ENCODE measurements around the gene DHX34. TPM values are rescaled to one million over a fixed set of nuclear protein-coding genes. Genes with fewer than 3 reads are reported as not detected.
"Not testable (repeated sequence)": the region's sequence is repeated elsewhere in the genome, so short reads cannot be mapped to it uniquely, and the experiment has no call there.

The DHX34 gene
- total and polyA plus RNA-seq, 2 donors (not counting 1 experiment from before 2014, with no cell fraction given) = 2.6 to 8.3 TPM

DNA sequence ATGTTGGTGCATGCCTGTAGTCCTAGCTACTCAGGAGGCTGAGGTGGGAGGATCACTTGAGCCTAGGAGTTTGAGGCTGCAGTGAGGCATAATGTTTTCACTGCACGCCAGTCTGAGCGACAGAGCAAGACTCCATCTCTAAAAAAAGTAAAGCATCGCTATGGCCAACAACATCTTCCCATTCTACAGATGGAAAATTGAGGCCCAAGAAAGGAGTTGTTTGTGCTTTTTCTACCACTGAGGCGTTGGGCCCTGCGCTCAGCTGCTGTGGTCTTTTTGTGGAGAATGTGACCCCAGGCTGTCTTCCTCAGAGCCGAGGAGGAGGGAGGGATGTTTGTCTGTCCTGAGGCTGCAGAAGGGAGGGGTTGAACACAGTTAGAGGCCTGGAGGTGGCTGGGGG is 17.6 kb upstream of the DHX34 start:
- no peaks in the 10 kb centered on the region for H3K79me2 ChIP-seq (ENCODE audit: control insufficient read depth, insufficient read depth, low read length)

GRCh38 chr19:47331931-47332547 is 17.1 kb upstream of the DHX34 start, which contains the start of gene C5AR2:
TSS of gene C5AR2 (plus strand) at chr19:47332175. CDS start at chr19:47340800, 8,625 bp downstream.
- H3K27ac ChIP-seq (ENCODE audit: insufficient read depth, low read length) = no peak within 1 kb of the TSS
- H2AFZ ChIP-seq (ENCODE audit: low read length) = no peak within 1 kb of the TSS
- TF ChIP-seq, protein P1, sequence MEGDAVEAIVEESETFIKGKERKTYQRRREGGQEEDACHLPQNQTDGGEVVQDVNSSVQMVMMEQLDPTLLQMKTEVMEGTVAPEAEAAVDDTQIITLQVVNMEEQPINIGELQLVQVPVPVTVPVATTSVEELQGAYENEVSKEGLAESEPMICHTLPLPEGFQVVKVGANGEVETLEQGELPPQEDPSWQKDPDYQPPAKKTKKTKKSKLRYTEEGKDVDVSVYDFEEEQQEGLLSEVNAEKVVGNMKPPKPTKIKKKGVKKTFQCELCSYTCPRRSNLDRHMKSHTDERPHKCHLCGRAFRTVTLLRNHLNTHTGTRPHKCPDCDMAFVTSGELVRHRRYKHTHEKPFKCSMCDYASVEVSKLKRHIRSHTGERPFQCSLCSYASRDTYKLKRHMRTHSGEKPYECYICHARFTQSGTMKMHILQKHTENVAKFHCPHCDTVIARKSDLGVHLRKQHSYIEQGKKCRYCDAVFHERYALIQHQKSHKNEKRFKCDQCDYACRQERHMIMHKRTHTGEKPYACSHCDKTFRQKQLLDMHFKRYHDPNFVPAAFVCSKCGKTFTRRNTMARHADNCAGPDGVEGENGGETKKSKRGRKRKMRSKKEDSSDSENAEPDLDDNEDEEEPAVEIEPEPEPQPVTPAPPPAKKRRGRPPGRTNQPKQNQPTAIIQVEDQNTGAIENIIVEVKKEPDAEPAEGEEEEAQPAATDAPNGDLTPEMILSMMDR (conservative IDR thresholded peaks at IDR 0.05 in 1 of 2, IDR thresholded peaks at IDR 0.05 in 1 of 2; ENCODE audit: low read depth in 1 of 2, low read length in 2 of 2) = no peak
- no peak for TF ChIP-seq EZH2 (IDR thresholded peaks at IDR 0.05; ENCODE audit: low read length, missing control alignments)
- H3K4me2 ChIP-seq (ENCODE audit: extremely low read depth, insufficient read depth, low read length) = no peak within 1 kb of the TSS
- H3K4me1 ChIP-seq (ENCODE audit: control insufficient read depth, extremely low read depth, insufficient read depth, low read length) = no peaks in the 10 kb centered on the region
- no peak within 1 kb of the TSS for H3K9ac ChIP-seq (ENCODE audit: insufficient read depth, low read length)
- DNase-seq (ENCODE audit: low read depth in 2 of 2) = no peak
- no peaks in the 10 kb centered on the region for H3K27me3 ChIP-seq (ENCODE audit: control insufficient read depth, insufficient read depth, low read length)
- no peaks in the 10 kb centered on the region for H3K79me2 ChIP-seq (ENCODE audit: control insufficient read depth, insufficient read depth, low read length)
- no peaks in the 10 kb centered on the region for H4K20me1 ChIP-seq (ENCODE audit: control insufficient read depth, extremely low read depth, insufficient read depth, low read length)
- no peak within 1 kb of the TSS for H3K4me3 ChIP-seq (replicated peaks in 1 of 4; ENCODE audit: control extremely low read depth in 1 of 4, insufficient read depth in 1 of 4, low read depth in 3 of 4, low read length in 4 of 4)
- H3K36me3 ChIP-seq (ENCODE audit: control insufficient read depth, insufficient read depth, low read length) = no peaks in the 10 kb centered on the region
- H3K9me3 ChIP-seq (ENCODE audit: control insufficient read depth, insufficient read depth, low read depth, low read length) = no peaks in the 10 kb centered on the region

More for the DNA sequence above, 17.6 kb upstream of the DHX34 start:
- Histone ChIP-seq H3K4me1 (ENCODE audit: control insufficient read depth, extremely low read depth, insufficient read depth, low read length) (no peaks in the 10 kb centered on the region), H3K36me3 (ENCODE audit: control insufficient read depth, insufficient read depth, low read length) (no peaks in the 10 kb centered on the region), H3K27me3 (ENCODE audit: control insufficient read depth, insufficient read depth, low read length) (no peaks in the 10 kb centered on the region), H3K27ac (ENCODE audit: insufficient read depth, low read length) (no peak overlapping the region), H3K4me3 (replicated peaks in 1 of 4; ENCODE audit: control extremely low read depth in 1 of 4, insufficient read depth in 1 of 4, low read depth in 3 of 4, low read length in 4 of 4) (no peak overlapping the region), H3K9ac (ENCODE audit: insufficient read depth, low read length) (no peak overlapping the region), H4K20me1 (ENCODE audit: control insufficient read depth, extremely low read depth, insufficient read depth, low read length) (no peaks in the 10 kb centered on the region), H2AFZ (ENCODE audit: low read length) (no peak overlapping the region), H3K4me2 (ENCODE audit: extremely low read depth, insufficient read depth, low read length) (no peak overlapping the region), H3K9me3 (ENCODE audit: control insufficient read depth, insufficient read depth, low read depth, low read length) (no peaks in the 10 kb centered on the region)
- no peak for DNase-seq (ENCODE audit: low read depth in 2 of 2)
- TF ChIP-seq, protein P1 (conservative IDR thresholded peaks at IDR 0.05 in 1 of 2, IDR thresholded peaks at IDR 0.05 in 1 of 2; ENCODE audit: low read depth in 1 of 2, low read length in 2 of 2) = no peak
- no peak for TF ChIP-seq EZH2 (IDR thresholded peaks at IDR 0.05; ENCODE audit: low read length, missing control alignments)

DNA sequence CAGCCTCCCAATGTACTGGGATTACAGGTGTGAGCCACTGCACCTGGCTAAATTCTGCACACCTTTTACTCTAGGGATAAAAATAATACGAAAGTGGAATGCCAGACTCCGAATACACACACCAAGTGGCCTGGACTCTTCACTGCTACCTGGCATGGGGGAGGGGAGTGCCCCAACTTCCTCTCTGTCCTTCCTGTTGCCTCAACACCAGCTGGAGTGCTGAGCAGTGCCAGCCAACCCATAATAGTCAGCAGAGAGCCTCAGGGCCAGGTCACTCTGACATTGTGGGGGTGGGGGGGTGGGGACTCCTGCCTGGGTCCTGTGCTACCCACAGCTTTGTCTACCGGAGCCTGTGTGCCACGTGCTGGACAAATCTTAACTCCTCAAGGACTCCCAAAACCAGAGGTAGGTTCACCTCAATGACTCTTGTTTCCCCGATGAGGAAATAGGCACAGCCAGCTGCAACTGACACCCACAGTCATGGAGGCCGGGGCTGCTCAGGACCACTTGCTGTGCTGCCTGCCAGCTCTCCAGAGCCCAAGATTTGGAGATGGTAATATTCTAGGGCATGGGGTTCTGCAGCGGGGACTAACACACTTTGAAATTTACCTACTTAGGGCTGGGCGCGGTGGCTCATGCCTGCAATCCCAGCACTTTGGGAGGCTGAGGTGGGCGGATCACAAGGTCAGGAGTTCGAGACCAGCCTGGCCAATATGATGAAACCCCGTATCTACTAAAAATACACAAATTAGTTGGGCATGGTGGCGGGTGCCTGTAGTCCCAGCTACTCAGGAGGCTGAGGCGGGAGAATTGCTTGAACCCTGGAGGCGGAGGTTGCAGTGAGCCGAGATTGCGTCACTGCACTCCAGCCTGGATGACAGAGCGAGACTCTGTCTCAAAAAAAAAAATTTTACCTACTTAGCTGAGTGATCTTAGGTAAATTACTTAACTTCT is 12.1 kb upstream of the DHX34 start:
- not testable (repeated sequence) for H3K4me1 ChIP-seq (ENCODE audit: control insufficient read depth, extremely low read depth, insufficient read depth, low read length); H3K36me3 ChIP-seq (ENCODE audit: control insufficient read depth, insufficient read depth, low read length); H3K9me3 ChIP-seq (ENCODE audit: control insufficient read depth, insufficient read depth, low read depth, low read length); H3K27me3 ChIP-seq (ENCODE audit: control insufficient read depth, insufficient read depth, low read length); H2AFZ ChIP-seq (ENCODE audit: low read length); H3K27ac ChIP-seq (ENCODE audit: insufficient read depth, low read length); H3K79me2 ChIP-seq (ENCODE audit: control insufficient read depth, insufficient read depth, low read length); H3K9ac ChIP-seq (ENCODE audit: insufficient read depth, low read length); H4K20me1 ChIP-seq (ENCODE audit: control insufficient read depth, extremely low read depth, insufficient read depth, low read length); H3K4me2 ChIP-seq (ENCODE audit: extremely low read depth, insufficient read depth, low read length); DNase-seq (ENCODE audit: low read depth in 2 of 2); H3K4me3 ChIP-seq (replicated peaks in 1 of 4; ENCODE audit: control extremely low read depth in 1 of 4, insufficient read depth in 1 of 4, low read depth in 3 of 4, low read length in 4 of 4)

Measured in fibroblast of lung (primary cell).